ENCODE results near the gene TIMM17A.

DNA sequence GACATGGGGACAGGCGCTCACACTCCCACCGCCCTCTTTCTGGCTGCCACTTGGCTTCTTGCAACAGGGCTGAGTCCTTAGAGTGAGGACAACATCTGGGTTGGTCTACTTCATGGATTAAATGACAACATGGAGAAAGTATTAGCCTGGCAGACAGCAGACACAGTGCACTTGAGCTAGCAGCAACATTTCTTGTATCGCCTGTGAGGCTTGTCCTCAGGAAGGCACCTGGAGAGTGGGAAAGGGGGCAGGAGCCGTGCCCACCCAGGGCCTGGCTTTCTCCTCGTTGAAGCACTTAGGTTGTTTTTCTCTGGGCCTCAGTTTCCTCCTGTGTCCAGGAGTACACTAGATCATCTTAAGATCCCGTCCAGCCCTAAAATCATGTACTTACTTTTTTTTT, 58.8 kb downstream of the TIMM17A start:
- TF ChIP-seq CTCF (IDR thresholded peaks at IDR 0.05) (no peak), EZH2phosphoT487 (IDR thresholded peaks at IDR 0.05) (no peak)

Measured in neural progenitor cell (in vitro differentiated cells).